NCI-H526 treated with DMSO at 0.1 percent for 48 hours (cell line): ENCODE results near the gene MAP3K5.
"Not testable (repeated sequence)": the region's sequence is repeated elsewhere in the genome, so short reads cannot be mapped to it uniquely, and the experiment has no call there.

Experiments
- DNase-seq: peaks from one replicate; lab custom pipeline; 2025; lab: John Stamatoyannopoulos, UW

MAP3K5 gene

DNA sequence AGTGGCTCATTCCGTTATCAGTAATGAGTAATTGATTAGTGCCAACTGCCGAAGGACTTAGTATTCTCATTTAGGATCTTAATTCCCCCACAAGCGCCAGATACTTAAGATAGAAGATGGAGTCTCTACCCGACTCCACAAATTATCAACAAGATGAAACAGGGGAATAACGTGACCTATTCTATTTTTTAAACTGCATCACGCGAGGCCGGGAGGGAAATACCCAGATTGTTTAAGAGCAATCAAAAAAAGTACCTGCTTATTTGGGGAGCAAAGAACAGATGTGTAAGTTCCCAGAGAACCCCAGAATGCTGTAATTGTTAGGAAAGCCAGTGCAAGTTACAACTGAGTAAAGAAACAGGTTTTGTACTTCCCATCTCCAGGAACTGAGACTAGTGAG, 1.1 kb upstream of the MAP3K5 start:
- DNase-seq = no peak

DNA sequence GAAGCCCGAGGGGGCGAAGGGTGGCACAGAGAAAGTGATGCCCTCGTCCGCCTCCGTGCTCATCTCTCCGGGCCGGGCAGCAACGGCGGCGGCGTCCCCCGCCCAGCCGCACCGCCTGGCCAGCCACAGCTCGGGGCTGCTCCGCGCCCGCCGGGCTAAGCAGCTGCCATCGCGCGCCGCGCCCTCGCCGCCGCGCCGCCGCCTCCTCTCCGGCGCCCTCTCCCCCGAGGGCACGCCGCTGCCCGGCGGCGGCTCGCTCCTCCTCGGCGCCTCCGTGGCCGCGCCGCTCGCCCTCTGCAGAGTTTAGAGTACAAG, 225 bp downstream of the MAP3K5 start:
- no peak for DNase-seq

DNA sequence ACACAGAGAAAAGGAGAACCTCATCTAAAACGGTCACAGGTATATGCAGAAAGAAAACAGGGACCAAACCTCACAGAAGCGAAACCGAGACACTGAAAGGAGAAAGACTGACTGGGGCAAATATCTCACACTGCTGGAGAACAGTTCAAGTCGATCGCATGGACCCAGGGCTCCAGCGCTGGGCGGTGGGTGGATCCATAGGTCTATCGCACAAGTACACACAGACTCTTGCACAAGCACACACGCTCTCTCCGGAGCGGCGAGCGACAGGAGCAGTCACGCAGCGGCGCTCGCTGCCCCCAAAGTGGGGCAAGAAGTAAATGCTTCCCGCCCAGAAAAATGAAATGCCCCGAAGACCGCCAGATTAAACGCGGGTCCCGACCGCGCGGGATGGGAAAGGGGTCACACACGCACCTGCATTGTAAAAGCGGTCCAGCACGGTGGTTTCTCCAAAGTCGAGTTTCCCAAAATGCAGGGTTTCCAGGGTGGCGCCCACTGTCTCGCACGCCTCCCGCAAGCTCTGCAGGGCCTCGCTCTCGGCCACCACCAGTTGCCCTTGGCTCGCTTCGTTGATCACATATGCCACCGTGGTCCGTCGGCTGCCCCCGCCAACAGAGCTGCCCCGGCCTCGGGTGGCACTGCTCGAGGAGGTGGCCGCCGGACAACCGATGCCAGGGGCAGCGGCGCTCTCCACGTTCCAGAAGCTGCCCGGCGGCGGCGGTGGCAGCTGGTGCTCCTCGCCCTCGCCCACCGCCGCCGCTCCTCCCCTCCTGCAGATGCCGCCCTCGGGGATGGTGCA, 782 bp downstream of the MAP3K5 start:
- DNase-seq = peak; percentile 43

DNA sequence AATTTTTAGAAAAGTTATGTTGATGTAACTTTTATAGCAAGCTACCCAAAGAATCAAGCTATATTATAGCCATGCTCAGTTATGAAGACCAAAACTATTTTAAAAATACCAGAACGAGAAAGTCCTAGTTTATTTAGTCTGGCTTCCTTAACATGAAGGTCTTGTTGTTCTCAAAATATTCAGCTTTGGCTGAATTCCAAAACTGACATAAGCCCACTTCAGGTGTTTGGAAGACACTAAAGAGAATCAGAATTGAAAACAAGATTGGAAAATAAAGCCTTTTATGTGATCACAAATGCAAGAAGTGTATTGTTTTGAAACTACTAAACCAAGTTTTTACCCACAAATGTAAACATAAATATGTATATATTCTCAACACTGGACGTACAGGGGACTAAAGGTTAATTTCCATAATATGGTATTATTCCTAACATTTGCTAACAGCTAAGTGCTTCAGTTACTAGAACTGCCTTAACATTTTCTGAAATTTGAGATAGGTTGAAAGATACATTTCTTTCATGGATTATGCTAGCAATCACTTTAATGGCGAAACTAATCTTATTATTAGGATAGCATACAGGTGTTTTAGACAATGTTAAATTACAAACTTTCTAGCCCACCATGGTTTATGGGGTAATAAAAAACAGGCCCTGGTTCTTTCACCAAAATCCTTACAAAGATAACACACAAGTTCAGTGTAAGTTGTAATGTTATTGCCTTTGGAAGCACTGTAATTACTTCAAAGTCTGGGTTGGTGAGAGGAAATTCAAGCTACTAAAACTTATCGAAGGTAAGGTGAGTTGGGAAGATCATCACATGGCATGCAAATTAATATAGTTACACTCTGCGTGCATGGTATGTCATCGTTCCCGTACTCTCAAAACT, 1.6 kb downstream of the MAP3K5 start:
- no peak for DNase-seq

DNA sequence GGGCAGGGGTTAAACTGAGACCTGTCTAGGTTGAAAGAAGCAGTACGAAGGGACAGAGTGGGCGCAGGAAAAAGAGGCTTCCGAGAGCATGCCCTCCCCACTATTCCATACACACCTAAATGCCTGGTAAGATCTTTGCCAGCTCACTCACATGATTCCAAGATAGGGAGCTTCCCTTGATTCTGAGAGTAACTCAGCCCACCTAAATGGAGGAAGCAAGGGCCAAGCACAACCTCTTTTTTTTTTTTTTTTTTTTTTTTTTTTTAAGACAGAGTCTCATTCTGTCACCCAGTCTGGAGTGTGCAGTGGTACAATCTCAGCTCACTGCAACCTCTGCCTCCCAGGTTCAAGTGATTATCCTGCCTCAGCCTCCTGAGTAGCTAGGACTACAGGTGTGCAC, 2.8 kb downstream of the MAP3K5 start:
- DNase-seq = not testable (repeated sequence)

DNA sequence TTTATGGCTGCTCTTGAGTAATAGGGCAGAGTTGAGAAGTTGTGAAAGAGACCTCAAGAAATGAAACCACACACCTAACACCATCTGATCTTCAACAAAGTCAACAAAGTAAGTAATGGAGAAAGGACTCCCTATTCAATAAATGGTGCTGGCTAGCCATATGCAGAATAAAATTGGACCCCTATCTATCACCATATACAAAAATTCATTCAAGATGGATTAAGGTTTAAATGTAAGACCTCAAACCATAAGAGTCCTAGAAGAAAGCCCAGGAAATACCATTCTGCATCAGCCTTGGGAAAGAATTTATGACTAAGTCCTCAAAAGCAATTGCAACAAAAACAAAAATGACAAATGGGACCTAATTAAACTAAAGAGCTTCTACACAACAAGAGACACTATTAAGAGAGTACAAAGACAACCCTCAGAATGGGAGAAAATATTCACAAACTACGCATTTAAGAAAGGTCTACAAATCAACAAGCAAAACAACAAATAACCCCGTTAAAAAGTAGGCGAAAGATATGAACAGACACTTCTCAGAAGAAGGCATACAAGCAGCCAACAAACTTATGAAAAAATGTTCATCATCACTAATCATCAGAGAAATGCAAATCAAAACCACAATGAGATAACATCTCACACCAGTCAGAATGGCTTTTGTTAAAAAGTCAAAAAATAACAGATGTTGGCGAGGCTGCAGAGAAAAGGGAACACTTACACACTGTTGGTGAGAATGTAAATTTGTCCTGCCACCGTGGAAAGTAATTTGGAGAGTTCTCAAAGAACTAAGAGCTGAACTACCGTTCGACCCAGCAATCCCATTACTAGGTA, 4.0 kb downstream of the MAP3K5 start:
- no peak for DNase-seq

DNA sequence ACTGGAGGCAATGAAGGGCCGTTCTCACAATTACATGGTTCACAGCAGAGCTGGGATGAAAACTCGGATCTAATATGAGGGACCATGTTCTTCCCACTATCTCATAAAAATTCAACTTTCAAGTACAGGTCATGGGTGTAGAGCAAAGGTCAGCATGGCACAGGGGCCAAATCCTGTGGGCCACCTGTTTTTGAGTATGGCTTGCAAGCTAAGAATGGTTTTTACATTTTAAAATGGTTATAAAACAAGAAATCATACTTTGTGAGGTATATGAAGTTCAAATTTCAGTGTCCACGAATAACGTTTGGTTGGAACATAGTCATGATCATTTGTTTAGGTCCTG, 4.6 kb downstream of the MAP3K5 start:
- no peak for DNase-seq

DNA sequence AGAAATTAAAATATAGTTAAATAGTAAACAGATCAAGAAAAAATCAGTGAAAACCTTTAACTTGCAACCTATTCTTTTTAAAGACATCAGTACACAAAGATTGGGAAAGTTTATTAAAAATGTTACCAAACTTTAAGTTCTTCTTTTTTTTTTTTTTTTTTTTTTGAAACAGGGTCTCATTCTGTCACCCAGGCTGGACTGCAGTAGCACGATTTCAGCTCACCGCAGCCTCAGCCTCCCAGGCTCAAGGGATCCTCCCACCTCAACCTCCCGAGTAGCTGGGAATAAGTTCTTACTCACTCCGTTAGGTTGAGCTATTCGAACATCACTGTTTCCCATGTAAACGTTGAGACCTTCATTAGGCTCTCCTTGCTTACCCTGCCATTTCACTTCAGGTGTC, 5.6 kb downstream of the MAP3K5 start:
- no peak for DNase-seq

DNA sequence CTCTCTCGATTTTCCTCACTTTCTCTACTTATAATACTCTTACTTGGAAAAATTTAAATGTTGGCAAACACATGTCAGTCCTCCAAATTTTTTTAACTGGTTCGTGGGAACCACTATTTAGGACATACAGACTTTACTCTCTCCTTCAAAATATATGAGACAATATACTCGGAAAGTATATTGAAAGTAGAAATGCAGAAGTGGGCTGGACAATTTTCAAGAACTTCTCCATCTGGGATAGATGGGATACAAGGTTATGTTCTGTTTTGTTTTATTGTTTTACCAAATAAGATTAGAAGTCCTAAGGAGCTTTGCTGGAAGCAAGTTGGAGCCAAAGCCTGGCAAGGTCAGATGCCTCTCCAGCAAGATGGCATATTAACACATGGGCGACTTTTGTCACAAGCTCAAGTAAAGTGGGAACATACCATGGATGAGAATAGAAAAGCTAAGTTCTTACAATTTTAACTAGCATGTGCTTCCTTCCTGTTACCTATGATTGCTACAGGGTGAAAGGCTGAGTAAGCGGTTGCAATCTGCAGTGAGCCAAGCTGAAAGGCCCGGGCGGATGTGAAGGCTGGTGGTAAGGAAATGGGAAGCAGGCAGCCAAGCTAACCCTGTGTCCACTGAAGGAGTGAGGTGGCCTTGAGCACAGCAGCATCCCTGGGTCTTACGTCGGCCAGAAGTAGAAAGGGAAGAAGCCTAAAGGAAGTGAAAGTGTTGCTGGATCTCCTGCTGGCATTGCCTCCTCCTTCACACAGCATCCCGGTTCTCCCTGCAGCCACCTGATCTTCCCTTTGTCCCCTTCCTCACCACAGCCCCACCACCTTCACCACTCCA, 7.1 kb downstream of the MAP3K5 start:
- no peak for DNase-seq

DNA sequence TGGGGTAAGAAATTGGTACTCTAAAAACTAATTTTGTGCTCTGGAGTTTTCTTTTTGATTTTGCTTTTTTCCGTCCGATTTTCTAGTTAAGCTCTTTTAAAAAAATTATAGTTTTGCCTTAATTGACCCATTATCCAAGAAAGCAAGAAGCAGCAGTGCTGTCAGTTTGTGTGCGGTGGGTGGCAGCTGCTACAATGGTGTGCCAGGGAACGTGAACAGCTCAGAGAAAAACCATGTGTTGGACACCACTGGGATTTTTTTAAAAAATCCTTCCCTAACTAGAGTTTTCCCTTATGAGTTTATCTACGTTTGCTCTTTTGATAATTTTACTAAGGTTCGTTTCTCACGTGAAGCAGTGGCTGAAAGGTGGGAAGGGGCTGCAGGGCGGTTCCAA, 8.0 kb downstream of the MAP3K5 start:
- DNase-seq = no peak

DNA sequence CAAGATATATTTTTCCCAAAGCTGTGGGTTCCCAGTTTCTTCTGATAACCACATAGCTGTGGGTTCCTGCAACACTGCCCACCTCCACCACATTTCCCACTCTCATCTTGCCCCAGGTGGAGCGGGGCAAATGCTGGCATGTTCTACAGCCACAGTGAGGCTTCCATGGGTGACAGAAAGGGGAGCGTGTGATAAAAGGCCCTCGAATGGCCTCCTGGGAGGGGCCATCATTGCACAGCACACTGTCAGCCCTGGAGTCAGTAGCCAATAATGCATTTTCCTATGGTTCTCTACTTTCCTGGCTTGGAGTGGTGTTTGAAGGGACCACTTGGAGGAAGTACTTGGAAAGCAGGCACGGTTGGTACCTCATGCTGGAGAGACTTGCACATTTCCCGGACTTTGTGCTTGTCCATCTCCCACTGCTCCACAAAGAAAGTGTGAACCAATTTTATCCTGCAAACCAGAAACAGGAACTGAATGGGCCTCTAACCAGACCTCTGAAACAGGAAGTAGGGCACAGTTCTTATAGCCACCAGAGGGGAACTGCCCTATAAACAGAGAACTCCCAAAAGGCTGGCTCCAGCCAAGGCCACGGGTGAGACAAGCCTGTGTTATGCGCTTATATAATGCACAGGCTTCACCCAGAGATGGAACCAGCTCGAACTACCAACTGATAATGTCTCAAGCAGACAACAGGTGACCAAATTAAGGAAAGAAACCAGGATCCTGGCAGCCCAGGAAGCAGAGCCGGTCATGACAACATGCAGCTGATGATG, 8.6 kb downstream of the MAP3K5 start:
- no peak for DNase-seq

DNA sequence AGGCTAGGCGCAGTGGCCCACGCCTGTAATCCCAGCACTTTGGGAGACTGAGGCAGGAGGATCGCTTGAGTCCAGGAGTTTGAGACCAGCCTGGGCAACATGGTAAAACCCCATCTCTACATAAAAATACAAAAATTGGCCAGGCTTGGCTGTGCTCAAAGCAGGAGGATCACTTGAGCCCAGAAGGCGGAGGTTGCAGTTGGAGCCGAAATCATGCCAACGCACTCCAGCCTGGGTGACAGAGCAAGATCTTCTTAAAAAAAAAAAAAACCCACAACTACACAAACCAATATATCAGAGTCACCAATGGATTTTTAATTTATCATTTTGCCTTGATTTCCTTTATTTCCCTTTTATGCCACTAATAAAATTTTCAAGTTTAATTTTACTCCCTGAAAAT, 9.3 kb downstream of the MAP3K5 start:
- DNase-seq = no peak

DNA sequence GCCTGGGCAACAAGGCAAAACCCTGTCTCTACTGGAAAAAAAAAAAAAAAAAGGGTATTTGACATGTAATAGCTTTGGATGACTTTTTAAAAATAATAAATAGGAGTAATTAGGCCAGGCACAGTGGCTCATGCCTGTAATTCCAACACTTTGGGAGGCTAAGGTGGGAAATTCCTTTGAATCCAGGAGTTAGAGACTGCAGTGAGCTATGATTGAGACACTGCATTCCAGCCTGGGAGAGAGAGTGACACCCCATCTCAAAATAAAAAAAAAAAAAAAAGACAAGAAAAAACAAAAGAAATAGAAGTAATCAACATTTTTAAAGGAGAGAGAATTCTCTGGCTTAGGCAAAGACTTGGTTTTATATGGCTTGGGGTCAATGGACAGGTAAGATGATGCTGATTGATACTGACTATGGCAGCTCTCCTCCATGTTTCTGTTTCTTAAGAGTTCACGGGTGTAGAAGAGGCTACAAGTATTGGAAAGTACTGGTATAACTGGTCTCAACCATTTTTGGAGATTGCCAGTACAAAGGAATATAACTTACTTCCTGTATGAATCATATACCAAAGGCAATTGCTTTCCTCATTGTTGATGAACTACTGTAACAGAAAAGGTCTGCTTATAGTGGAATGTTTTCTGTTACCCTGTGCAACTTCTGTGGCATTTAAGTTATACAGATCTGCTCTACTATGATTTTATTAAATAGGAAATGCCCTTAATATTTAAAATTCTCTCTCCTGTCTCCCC, 10.1 kb downstream of the MAP3K5 start:
- DNase-seq = no peak

DNA sequence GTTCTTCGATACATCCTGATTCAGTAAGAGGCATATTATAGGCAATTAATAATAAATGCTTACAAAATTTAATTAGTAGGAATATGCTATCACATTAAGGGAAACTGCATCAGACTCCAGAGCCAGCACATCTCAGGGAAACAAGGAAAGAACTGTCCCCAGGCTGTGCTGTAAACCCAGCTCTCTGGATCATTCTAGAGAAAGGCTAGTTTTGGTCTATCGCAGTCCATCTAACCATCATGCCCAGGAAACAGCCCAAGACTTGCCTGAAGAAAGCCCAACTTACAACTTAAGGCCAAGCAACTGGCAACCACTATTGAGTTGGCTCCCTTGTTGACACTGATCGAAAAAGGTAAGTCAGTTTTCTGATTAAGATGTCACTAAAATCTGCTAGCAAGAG, 11.3 kb downstream of the MAP3K5 start:
- no peak for DNase-seq

DNA sequence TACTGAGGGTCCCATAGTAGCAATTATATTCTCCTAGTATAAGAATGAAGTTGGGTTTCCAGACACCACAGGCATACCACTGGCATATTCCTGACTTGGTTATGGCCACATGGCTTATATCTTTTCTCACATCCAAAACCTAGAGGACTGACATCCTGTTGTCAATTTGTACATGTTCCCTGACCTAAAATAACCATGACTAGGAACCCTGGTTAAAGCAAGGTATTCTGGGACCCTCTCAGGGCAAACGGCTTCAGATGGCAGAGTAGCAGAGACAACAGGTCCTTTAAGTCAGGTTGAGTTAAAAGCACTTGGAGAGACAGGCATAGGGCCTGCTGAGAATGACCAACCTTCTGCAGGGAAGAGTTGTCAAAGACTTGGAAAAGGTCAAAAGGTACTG, 12.6 kb downstream of the MAP3K5 start:
- DNase-seq = no peak

DNA sequence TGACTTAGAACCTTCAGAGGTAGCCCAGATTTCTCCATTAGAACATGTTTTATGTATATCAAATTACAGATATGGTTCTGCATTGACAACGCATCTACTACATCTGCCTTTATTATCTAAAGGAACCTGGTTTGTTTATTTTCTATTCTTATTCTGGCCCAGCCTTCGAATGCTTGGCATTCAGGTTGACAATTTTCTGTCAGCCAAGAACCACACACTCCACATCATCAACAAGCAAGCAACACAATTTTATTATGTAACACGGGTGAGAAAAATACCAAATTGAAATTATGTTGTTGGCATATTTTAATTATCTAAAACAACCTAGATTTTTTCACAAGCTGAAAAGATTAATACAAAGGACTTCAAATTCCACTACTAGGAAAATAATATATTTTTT, 14.6 kb downstream of the MAP3K5 start:
- DNase-seq = no peak

DNA sequence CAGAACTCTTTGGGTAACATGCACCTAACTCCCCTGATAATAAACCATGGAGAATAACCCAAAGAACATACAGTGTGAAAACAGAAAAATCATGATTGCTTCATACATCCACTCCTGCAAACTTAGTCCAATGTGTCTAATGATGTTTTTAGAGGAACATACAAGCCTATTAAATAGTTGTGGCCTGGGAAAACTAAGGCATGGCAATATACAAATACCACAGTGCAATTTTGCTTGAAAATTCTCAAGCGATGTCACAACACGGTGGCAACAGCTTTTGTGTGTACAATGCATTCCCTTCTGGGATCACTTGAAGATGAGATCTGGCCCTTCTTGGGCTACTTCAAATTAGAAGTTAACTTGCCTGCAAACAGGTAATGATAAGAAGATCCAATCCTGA, 16.7 kb downstream of the MAP3K5 start:
- no peak for DNase-seq

DNA sequence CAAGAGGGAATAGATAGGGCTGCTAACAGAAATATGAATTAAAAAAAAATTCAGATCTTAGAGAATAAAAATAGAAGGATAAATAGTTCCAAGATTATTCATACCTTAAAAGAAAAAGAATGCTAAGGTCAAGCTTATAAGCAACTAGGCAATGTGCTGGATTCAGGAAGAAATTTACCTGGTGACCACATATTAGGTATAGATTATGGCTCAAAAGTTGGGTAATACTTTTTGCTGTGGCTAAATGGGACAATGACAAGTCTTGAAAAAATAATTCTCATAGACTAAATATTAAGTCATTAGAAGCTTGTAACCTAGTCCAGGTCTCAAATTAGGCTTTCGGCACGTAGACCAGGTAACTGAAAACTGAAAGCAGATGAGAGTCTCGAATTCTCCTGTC, 17.2 kb downstream of the MAP3K5 start:
- no peak for DNase-seq

DNA sequence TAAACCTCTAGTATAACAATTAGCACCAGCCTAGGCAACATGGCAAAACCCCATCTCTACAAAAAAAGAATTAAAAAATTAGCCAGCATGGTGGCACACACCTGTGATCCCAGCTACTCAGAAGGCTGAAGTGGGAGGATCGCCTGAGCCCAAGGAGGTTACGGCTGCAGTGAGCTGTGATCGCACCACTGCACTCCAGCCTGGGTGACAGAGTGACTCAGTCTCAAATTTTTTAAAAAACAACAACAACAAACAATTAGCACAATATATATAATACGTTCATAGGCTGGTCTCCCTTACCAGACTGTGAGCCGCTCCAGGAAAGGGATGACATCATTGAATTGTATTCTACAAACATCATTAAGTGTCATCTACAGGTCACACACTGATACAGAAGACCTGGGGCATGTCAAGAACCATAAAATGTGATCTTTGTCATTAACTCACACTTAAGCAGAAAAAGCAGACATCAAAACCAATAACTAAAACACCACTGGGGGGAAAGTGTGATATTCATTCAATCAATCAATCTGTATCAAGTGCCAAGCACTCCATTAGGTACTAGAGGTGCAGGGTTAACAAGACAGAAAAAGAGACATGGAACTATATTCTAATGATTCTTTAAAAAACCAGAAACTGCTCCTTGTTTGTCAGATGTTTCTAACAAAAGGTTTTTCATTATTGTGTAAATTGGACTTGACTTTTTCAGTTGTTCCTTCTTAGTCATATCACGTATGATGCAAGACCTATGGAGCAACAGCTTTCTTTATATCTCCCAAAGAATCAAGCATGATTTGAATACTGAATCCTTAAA, 17.8 kb downstream of the MAP3K5 start:
- no peak for DNase-seq

DNA sequence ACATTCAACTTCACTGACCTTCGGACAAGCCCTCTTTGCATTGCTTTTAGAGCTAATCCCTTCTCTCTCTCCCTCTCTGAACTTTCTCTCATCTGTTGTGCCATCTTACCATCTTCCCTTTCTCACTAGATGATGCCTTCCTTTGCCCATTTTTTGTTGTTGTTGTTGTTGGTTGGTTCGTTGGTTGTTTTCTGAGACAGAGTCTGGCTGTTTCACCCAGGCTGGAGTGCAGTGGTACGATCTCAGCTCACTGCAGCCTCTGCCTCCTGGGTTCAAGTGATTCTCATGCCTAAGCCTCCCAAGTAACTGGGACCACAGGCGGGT, 18.8 kb downstream of the MAP3K5 start:
- DNase-seq = no peak
